HL-60 (cell line): ENCODE results near the gene RAE1.

Source experiments
- DNase-seq, 2 experiments: peaks; one replicate each; pipeline ENCODE4 v3.0.0-alpha.2; 2010 to 2020; ENCODE audit warnings: low read depth in 1 of 2, low spot score in 1 of 2
- H3K27ac ChIP-seq: fragments of 250-450 bp; sonication (Bioruptor Pico); replicated peaks from 2 replicates; pipeline ENCODE4 v1.5.1; 2020; ENCODE audit warnings: mild to moderate bottlenecking, moderate library complexity
- H3K27me3 ChIP-seq: fragments of 250-450 bp; sonication (Bioruptor Pico); 2 replicates; pipeline ENCODE4 v1.5.1; 2021; ENCODE audit warnings: mild to moderate bottlenecking, moderate library complexity; ENCODE audit not compliant: insufficient read depth, poor library complexity, severe bottlenecking
- H3K4me3 ChIP-seq: replicated peaks from 2 replicates; pipeline ENCODE4 v1.5.1; 2011; ENCODE audit warnings: mild to moderate bottlenecking, control low read depth, low read length; ENCODE audit not compliant: insufficient read depth
- GABPA ChIP-seq: IDR thresholded peaks from 2 replicates; pipeline ENCODE4 v1.6.1; 2012; ENCODE audit warnings: low read depth
- POLR2AphosphoS5 ChIP-seq: IDR thresholded peaks from 2 replicates; pipeline ENCODE4 v1.6.1; 2012; ENCODE audit warnings: low read depth
- SPI1 ChIP-seq: IDR thresholded peaks from 2 replicates; pipeline ENCODE4 v1.6.1; 2012; ENCODE audit warnings: low read depth, mild to moderate bottlenecking, borderline replicate concordance
- TF ChIP-seq, protein P1 (sequence below): IDR thresholded peaks from 2 replicates; pipeline ENCODE4 v1.6.1; 2012; ENCODE audit warnings: low read depth; ENCODE audit not compliant: insufficient replicate concordance
- TF ChIP-seq, protein P2 (sequence below): IDR thresholded peaks from one replicate; pipeline ENCODE4 v1.5.1; 2011; ENCODE audit warnings: low read length, control low read depth, inconsistent platforms; ENCODE audit not compliant: insufficient read depth

RAE1 gene

DNA sequence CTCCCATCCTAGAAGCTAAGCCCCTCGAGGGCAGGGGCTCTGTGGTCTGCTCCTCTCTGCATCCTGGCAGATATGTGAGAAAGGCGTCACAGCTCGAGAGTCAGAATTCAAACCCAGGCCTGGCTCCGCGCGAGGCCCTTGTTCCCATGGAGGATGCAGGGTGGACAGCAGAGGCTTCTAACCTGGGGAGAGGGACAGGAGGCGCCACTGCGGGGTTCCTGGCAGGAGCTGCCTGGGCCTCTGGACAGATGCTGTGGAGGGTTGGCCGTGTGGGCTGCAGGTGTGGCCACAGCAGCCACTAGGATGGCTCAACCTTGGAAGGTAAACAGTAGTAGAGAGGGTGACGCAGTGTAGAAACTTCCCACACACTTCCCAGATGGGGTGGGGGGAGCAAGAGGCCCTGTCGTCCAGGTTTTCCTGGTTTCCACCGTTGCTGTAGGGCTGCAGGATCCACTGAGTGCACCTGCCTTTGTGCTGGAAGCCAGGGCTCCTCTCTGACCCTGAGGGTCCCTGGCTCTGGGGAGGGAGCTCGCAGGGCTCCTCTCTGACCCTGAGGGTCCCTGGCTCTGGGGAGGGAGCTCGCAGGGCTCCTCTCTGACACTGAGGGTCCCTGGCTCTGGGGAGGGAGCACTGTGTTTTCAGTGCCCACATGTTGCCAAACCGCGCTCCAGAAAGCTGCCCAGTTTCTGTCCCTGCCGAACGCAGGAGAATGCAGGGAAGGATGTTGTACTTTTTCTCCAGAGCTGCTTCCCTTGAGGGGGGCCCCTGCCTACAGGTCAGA, 54.4 kb downstream of the RAE1 start:
- no peak overlapping the region for H3K4me3 ChIP-seq
- DNase-seq = no peak
- H3K27me3 ChIP-seq = no peaks in the 10 kb centered on the region
- H3K27ac ChIP-seq = no peak overlapping the region
- TF ChIP-seq POLR2AphosphoS5 = no peak
- TF ChIP-seq, protein P1, sequence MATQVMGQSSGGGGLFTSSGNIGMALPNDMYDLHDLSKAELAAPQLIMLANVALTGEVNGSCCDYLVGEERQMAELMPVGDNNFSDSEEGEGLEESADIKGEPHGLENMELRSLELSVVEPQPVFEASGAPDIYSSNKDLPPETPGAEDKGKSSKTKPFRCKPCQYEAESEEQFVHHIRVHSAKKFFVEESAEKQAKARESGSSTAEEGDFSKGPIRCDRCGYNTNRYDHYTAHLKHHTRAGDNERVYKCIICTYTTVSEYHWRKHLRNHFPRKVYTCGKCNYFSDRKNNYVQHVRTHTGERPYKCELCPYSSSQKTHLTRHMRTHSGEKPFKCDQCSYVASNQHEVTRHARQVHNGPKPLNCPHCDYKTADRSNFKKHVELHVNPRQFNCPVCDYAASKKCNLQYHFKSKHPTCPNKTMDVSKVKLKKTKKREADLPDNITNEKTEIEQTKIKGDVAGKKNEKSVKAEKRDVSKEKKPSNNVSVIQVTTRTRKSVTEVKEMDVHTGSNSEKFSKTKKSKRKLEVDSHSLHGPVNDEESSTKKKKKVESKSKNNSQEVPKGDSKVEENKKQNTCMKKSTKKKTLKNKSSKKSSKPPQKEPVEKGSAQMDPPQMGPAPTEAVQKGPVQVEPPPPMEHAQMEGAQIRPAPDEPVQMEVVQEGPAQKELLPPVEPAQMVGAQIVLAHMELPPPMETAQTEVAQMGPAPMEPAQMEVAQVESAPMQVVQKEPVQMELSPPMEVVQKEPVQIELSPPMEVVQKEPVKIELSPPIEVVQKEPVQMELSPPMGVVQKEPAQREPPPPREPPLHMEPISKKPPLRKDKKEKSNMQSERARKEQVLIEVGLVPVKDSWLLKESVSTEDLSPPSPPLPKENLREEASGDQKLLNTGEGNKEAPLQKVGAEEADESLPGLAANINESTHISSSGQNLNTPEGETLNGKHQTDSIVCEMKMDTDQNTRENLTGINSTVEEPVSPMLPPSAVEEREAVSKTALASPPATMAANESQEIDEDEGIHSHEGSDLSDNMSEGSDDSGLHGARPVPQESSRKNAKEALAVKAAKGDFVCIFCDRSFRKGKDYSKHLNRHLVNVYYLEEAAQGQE = no peak
- no peak for TF ChIP-seq SPI1
- TF ChIP-seq GABPA = no peak
- TF ChIP-seq, protein P2, sequence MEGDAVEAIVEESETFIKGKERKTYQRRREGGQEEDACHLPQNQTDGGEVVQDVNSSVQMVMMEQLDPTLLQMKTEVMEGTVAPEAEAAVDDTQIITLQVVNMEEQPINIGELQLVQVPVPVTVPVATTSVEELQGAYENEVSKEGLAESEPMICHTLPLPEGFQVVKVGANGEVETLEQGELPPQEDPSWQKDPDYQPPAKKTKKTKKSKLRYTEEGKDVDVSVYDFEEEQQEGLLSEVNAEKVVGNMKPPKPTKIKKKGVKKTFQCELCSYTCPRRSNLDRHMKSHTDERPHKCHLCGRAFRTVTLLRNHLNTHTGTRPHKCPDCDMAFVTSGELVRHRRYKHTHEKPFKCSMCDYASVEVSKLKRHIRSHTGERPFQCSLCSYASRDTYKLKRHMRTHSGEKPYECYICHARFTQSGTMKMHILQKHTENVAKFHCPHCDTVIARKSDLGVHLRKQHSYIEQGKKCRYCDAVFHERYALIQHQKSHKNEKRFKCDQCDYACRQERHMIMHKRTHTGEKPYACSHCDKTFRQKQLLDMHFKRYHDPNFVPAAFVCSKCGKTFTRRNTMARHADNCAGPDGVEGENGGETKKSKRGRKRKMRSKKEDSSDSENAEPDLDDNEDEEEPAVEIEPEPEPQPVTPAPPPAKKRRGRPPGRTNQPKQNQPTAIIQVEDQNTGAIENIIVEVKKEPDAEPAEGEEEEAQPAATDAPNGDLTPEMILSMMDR = no peak

GRCh38 chr20:57407541-57407956, 56.5 kb downstream of the RAE1 start:
- DNase-seq = no peak
- Histone ChIP-seq H3K27ac (no peak overlapping the region), H3K27me3 (no peaks in the 10 kb centered on the region), H3K4me3 (no peak overlapping the region)
- no peak for TF ChIP-seq SPI1
- no peak for TF ChIP-seq POLR2AphosphoS5
- TF ChIP-seq, protein P2 = no peak
- TF ChIP-seq, protein P1 = no peak
- no peak for TF ChIP-seq GABPA

DNA sequence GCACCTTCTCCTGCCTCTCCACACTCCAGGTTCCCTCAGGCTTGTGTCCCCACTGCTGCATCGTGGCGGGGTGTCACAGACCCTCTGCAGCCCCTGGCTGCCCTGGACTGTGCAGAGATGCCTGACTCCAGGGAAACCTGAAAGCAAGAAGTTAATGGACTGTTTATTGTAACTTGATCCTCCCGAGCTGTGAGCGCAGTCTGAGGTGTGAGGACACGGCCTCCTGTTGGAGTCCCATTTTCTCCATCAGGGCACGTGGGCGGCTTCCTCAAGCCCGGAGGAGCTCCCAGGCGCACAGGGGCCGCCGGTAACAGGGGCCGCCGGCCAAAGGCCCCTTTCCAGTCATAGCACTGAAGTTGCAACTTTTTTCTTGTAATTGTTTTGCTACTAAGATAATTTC, 57.1 kb downstream of the RAE1 start:
- no peak overlapping the region for H3K27ac ChIP-seq
- no peaks in the 10 kb centered on the region for H3K27me3 ChIP-seq
- TF ChIP-seq GABPA (no peak), POLR2AphosphoS5 (no peak), SPI1 (no peak)
- TF ChIP-seq, protein P1 = no peak
- TF ChIP-seq, protein P2 = no peak
- DNase-seq = no peak
- H3K4me3 ChIP-seq = no peak overlapping the region
